ENCODE measurements around the gene SCRT2.

GRCh38 chr20:695165-695866 is 19.7 kb upstream of the SCRT2 start:
- TF ChIP-seq CTCF (IDR thresholded peaks at IDR 0.05; ENCODE audit: insufficient read depth, low read length) (no peak), POLR2AphosphoS5 (IDR thresholded peaks at IDR 0.05; ENCODE audit: low read depth) (no peak), REST (IDR thresholded peaks at IDR 0.05; ENCODE audit: insufficient replicate concordance, low read depth) (no peak), GABPA (IDR thresholded peaks at IDR 0.05; ENCODE audit: low read depth) (no peak), SPI1 (IDR thresholded peaks at IDR 0.05; ENCODE audit: borderline replicate concordance, low read depth) (no peak)

Data from HL-60 (cell line).